GM21576 (cell line): ENCODE data around the gene DDX49.

Source experiments
- ATAC-seq: cut with Tn5 transposase; IDR thresholded peaks from one replicate; pipeline ENCODE4 v1.9.1; 2021; ENCODE audit warnings: mild to moderate bottlenecking, moderate library complexity; ENCODE audit not compliant: unreplicated experiment

DDX49 gene, protein sequence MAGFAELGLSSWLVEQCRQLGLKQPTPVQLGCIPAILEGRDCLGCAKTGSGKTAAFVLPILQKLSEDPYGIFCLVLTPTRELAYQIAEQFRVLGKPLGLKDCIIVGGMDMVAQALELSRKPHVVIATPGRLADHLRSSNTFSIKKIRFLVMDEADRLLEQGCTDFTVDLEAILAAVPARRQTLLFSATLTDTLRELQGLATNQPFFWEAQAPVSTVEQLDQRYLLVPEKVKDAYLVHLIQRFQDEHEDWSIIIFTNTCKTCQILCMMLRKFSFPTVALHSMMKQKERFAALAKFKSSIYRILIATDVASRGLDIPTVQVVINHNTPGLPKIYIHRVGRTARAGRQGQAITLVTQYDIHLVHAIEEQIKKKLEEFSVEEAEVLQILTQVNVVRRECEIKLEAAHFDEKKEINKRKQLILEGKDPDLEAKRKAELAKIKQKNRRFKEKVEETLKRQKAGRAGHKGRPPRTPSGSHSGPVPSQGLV

DNA sequence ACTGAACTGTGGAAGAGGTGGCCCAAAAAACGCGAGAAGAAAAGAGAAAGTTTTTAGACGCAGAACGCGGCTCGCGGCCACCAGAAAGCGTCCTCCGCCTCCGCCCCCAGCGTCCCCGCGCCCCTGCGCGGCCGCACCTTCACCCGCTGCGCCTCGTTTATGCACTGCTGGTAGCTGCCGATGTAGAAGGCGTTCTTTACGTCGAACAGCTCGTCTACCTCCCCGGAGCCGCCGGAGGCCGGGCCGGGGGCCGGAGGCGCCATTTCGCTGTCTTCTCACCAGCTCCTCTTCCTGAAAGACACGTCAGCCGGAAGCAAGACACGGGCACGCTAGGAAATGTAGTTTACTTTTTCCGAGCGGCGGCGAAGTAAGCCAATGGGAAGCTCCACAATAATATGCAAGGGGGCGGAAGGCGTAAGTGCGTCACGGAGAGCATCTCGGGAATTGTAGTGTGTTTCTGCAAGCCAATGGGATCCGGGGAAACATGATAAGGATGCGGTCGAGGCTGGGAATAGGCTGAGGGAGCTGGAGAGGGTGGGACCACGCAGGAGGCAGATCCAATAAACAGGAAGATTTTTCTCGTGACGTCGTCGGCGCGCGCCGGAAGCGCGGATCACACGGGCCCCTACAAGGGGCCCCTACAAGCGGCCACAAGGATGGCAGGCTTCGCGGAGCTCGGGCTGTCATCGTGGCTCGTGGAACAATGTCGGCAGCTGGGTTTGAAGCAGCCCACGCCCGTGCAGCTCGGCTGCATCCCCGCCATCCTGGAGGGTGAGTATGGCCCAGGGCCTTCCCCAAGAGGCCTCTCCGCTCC is at the start of gene DDX49, which contains the start of gene COPE:
Gene DDX49 (plus strand): TSS at position 630 of the 814 bp plus-strand sequence. CDS start 27 bp downstream, at position 657.
Gene COPE (minus strand): TSS at position 302 of the 814 bp plus-strand sequence. CDS start 39 bp downstream, at position 263.
- peak; percentile 91 for ATAC-seq

DNA sequence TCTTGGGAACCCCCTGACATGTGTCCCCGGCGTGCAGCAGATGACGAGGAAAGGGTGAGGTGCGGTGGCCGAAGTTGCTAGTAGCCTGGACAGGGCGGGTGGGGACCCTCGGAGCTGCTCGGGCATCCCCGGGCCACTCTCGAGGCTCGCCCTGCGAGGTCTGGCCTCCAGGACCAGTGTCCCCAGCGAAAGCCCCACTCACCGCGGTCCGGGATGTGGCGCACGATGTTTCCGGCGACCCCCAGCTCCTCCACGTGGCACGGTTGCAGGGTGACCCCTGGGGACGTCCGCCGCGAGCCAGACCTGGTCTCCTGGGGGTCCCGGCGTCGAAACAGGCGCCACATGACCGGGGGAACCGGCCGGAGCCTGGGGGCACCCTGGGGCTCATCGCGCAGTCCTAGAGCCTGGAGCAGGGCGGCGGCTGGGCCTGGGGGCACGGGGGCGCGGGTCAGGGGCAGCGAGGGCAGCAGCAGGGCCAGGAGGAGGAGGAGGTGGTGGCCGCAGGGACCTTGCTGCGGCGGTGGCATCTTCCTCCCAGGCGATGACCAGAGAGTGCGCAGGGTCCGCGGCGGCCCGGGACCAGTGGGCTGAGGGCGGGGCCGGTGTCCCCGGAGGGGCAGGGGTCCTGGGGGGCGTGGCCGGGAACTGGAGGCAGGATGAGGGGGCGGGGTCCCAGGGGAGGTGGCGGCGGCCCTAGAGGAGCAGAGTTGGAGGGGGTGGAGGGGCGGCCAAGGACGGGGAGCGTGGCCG is 49.6 kb upstream of the DDX49 start:
- ATAC-seq: no peak

DNA sequence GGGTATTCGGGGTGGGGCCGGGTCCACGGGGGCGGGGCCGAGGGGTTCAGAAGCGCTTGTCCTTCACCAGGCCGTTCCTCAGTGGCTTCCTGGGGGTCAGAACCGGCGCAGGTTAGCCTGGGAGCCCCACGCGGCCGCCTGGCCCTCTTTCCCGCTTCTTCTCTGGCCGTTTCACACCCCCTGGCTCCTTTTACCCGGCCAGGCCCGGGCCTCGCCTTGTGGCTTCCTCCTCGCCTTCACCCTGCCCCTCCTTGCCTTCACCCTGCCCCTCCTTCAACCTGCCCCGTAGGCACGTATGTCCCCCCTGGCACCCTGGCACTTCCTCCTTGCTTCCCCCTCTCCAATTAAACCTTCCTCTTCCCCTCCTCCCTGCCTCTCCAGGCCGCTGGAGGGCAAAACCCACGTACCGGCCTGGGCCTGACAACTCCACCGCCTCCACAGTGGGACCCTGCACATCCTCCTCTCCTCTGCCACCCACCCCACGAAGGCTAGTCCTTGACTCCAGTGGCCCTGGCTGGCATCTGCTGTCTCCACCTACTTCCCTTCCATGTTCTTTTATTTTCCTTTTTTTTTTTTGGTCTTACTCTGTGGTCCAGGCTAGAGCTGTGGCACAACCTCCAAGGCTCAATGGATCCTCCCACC is 48.9 kb upstream of the DDX49 start:
- no peak for ATAC-seq

DNA sequence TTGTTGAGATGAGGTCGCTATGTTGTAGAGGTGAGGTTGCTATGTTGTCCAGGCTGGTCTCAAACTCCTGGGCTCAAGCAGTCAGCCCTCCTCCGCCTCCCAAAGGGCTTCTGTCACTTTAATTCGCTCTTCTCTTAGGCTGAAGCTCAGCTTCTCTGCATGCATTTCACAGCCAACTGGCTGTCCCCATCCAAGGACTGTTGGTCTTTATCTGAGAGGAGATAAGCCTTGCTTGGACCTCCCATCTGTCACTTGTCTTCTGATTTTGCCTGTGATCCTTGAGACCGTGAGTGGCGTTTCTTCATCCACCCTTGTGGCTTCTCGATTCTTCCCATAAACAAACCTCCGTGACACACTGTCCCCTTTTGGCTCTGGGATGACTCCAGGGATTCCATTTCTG is 48.0 kb upstream of the DDX49 start:
- no peak for ATAC-seq

DNA sequence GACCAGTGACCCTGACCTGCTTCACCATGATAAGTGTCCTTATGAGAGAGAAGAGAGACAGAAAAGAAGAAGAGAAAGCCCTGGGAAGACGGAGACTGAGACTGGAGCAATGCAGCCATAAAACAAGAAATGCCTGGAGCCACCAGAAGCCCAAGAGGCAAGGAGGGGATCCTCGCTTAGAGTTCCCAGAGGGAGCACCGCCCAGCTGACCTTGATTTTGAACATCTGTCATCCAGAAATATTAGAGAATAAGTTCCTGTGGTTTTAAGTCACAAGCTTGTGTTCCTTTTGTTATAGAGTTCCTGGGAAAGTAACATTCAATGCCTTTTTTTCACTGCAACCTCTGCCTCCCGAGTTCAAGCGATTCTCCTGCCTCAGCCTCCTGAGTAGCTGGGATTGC is 43.8 kb upstream of the DDX49 start:
- ATAC-seq: no peak

DNA sequence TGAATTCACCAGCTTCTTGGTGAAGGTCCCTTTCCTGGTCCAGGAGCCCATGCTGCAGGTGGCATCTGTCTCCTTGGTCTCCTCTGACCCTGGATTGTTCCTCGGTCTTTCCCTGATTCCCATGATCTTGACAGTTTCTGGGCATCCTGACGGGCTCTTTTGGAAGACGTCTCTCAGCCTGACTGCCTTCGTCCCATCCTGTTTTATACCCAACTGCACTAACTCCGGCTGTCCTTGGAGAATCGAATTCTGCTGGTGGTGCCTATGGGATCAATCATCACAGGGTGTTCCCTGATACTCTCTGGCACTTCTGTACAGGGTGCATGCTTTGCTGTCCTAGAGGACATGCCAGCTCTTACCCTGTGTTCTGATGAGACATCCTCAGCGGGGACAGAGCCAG is 42.6 kb upstream of the DDX49 start:
- no peak for ATAC-seq

DNA sequence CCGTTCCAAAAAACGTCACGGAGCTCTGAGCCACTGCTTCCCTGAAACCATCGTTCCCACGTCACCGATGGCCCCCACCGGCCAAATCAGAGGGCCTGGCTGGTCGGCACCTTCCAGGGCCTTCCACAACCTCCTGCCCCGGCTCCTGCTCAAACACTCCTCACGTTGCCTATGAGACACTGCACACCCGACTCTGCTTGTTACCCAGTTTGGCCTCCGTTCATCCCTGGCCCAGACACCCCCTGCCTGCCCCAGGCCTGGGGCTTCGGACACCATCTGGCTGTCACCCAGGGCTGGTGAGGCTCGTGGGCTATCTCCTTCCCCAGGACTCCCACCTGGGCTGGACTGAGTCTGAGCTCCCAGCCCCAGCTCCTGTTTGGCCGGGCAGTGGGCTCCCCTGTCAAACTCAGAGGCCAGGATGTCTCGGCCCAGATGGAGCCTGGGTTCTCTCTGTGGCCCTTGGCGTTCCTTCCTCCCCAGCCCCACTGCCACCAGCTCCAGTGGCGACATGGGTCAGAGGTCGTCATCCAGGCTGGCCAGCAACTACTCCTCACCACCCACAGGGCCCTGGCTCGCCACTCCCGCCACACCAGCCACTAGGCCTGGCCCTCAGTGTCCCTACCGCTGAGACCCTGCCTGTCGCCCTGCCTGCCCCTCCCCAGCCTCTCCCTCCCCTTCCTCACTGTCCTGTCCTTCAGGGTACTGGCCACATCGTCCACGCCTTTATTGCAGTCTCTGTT is 41.3 kb upstream of the DDX49 start:
- ATAC-seq: no peak

DNA sequence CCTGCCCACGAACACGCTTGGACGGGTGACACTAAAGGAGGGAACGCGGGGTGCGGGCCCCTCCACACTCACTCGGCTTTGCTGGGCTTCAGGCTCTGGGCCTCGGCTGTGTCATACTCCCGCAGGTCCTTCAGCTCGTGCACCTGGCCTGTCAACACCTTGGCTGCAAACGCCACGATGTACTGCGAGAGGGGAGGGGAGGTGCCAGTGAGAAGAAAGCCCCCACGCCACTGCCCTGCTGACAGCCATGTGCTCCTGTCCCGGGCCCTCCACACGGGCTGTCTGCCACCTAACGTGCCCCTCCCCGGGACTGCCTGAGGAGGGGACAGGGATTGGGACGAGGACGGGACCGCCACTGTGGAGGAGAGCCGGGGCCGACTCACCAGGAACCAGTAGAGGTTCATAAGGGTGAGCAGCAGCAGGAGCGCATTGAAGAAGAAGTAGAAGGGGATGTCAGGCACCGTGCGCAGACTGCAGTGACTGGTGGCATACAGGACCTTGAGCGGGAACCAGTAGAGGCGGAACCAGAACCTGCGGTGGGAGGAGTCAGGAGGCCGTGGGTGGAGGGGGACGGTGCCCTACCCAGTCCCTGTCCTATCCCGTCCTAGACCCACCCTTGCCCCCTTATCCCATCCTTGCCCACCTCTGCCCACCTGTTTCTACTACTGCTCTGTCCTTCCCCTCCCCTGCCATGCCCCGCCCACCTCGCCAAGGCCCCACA is 40.5 kb upstream of the DDX49 start:
- ATAC-seq: no peak

DNA sequence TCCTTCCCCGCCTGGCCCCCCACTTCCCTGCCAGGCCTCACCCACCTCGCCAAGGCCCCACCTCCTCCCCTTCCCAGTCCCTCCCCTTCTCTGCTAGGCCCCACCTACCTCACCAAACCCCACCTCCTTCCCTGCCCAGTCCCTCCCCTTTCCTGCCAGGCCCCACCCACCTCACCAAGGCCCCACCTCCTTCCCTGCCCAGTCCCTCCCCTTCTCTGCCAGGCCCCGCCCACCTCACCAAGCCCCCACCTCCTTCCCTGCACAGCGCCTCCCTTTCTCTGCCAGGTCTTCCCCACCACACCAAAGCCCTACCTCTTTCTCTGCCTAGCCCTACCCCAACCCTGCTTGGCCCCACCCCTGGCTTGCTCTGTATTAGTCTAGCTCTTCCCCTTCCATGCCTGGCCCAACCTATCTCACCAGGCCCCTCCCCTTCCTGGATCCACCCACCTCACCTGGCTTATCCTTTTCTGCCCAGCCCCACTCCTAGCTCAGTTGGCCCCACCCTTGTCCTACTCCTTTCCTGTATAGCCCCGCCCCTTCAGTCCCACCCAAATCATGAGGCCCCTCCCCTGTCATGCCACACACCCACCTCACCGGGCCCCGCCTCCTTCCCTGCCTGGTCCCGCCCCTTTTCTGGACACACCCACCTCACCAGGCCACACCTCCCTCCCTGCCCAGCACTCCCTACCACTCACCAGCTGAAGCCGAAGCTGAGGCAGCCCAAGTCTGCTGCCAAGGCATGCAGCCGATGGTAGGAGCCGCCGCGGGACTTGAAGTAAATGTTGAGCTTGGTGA is 39.7 kb upstream of the DDX49 start:
- ATAC-seq: no peak

DNA sequence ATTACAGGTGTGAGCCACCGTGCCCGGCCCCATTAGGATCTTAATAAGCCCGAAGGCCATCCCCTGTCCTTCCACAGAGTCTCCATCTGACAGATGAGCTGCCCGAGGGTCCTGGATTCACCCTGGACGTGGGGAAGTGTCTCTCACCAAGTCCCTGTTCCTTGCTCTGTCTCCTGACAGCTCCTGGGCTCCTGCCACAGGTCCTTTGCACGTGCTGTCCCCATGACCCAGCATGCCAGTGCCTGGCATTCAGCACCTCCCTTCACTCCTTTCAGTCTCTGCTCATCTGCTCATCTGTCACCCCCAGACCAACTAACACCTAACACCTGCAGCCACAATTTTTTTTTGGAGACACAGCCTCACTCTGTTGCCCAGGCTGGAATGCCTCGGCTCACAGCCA is 38.0 kb upstream of the DDX49 start:
- no peak for ATAC-seq

DNA sequence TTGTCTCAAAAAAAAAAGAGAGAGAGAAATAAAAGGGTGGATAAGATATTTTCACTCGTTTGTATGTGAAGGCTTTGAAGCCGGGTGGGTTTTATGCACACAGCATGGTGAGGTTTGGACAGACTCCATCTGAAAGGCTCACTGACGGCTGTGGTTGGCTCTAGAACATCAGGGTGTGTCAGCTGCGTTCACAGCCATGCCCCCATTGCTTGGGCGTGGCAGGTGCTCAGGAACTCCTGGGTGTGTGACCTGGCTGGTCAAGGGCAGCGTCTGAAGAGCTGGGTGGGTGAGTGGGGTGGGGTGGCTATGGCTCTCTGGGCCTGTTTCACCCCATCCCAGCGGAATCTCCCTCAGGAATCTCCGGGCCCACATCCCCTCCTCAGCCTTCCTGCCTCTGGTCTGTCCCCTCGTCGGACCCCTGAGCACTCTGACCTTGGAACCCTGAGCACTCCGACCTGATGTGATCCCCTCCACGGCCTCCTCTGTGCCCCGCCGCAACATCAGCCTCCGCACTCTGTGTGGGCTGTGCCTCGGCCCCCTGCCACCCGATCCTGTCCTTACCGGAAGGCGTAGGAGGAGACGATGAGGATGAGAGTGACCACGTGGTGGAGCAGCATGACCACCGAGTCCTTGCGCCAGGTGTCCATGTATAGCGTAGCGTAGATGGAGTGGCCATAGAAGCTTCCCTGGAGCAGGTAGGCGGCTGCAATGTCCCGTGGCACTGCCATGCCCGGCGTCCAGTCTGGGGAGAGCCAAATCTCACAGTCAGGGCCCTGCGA is 35.8 kb upstream of the DDX49 start:
- no peak for ATAC-seq

DNA sequence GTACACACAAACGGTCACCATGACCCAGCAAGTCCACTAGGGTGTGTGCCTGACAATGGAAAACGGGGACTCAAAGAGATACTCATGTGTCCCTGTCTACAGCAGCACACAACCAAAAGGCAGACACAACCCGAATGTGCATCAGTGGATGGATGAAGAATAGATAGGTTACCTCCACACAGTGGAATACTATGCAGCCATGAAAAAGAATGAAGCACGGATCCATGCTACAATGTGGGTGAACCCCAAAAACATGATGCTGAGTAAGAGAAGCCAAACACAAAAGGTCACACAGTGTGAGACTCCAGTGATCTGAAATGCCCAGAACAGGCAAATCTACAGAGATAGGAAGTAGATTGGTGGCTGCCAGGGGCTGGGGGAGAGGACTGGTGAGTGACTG is 32.5 kb upstream of the DDX49 start:
- no peak for ATAC-seq

DNA sequence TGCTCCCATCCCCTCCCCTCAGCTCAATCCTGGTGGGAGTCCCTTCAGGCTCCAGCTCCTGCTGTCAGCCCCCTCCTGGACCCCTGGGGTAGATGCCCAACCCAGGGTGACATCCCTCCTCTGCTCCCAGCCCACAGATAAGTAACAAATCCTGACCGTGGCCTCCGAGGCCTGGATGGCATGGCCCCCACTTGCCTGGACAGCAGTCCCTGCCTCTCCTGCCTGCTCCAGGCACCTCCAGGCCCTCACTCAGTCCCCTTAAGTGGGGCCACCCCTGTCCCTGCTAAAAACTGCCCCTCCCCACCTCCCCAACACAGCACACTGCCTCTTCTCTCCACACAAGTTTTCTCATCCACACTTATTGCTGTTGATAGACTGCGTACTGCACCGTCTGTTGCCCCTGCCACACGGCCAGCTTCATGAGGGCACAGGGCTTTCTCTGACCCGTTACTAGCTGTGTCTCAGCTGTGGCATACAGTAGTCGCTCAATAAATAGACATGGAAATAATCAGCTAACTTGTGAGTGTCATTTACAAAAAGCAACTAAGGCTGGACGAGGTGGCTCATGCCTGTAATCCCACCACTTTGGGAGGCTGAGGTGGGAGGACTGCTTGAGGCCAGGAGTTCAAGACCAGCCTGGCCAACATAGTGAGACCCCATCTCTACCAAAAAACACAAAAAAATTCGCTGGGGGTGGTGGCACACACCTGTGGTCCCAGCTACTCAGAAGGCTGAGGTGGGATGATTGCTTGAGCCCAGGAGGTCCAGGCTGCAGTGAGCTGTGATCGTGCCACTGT is 29.4 kb upstream of the DDX49 start:
- no peak for ATAC-seq

DNA sequence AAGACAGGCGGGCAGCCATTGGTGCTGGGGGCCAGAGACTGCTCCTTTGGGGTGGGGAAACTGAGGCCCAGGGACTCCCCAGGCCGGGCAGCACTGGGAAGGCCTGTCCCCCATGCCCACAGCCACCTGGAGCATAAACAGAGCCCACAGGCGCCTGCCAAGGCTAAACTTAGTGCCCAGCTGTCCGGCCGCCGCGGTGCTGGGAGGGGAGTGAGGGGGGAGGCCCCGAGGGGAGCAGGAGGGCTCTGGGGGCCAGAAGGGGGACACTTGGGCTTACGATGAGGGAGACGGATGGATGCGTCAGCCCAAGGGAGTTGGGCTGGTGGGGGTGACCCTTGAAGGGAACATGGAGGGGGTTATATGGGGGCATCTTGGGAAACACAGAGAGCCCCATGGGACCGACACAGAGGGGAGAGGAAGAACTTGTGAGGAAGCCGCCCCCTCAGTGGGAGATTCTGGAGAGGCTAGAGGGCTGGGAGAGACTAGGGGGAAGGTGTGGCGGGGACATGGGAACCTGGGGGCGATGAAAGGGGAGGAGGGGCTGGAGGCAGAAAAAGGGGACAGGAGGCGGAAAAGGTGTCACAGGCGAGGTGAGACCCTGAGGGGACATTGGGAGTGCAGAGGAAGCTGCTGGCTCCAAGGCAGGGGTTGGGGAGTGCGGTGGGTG is 25.8 kb upstream of the DDX49 start:
- ATAC-seq: no peak

DNA sequence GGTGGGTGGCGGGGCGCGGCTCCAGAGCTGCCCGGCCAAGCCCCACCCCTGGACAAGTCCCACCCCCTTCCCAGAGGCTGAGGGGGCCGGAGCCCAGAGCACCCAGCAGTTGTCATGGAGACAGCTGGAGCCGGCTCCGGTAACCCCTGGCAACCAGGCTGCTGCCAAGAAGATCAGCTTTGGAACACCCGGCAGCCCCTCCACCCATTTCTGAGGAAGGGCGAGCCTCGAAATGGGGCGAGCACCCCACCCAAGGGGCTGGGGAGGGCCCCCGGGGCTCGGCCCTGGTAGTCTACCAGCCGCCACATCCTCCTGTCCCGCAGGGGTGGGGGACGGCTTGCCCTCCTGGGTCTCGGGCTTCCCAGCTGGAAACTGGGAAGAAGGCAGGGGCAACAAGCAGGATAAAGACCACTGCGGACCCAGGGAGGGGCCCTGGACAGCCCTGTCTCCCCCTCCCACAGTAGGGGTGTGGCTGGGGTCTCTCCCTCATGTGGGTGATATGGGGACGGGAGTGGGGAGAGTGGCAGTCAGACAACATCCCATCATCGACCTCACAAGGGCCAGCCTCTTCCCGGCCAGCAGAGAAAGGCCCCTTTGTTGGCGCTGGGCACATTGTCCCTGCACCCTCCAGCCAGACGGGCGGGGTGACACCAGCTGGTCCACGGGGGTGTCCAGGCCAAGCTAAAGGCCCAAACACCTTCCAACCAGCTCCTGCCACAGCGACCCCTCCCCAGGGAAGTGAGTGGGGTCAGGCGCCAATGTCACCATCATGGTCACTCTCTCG is 25.1 kb upstream of the DDX49 start:
- no peak for ATAC-seq
